HFFc6 (cell line): ENCODE results near the gene PEX11G. TPM values are rescaled to one million over a fixed set of nuclear protein-coding genes. Genes with fewer than 3 reads are reported as not detected.

Experiments
- DNase-seq: peaks from one replicate; pipeline ENCODE4 v3.0.0-alpha.2; 2018
- H3K27ac Mint-ChIP-seq: 2 replicates; pipeline ENCODE4 v1.8.0; 2020; ENCODE audit warnings: mild to moderate bottlenecking, mixed read lengths
- H3K27me3 Mint-ChIP-seq: 2 replicates; pipeline ENCODE4 v1.8.0; 2021; ENCODE audit warnings: mild to moderate bottlenecking, moderate library complexity, mixed read lengths; ENCODE audit not compliant: insufficient read depth
- H3K36me3 Mint-ChIP-seq: 2 replicates; pipeline ENCODE4 v1.8.0; 2021; ENCODE audit warnings: low read depth, mixed read lengths
- H3K4me1 Mint-ChIP-seq: 2 replicates; pipeline ENCODE4 v1.8.0; 2020; ENCODE audit warnings: low read depth, mixed read lengths
- H3K4me3 Mint-ChIP-seq: 2 replicates; pipeline ENCODE4 v1.8.0; 2020; ENCODE audit warnings: mild to moderate bottlenecking, moderate library complexity, mixed read lengths
- H3K9me3 Mint-ChIP-seq: 2 replicates; pipeline ENCODE4 v1.8.0; 2020; ENCODE audit warnings: mild to moderate bottlenecking, mixed read lengths
- CTCF ChIP-seq: fragments of 200-600 bp; sonication (generic); IDR thresholded peaks from 2 replicates; pipeline ENCODE4 v1.5.0; 2021; ENCODE audit warnings: antibody characterized with exemption, mild to moderate bottlenecking
- total RNA-seq, 6 experiments: library from RNA; stranded (reverse); fragmentation: NEBNext Ultra II Directional; extraction: Animal tissue kit (Norgen Biotek cat#: 25700); gene quantifications; 2 replicates in 1 of 6; 3 replicates in 5 of 6; pipeline ENCODE4 v1.2.3, GENCODE V29; 2021

The PEX11G gene
- total RNA-seq, 6 experiments from 2014 or later = 0.51 to 2.8 (median 1.0) TPM

- Mint-ChIP-seq H3K9me3 (no peaks in the 10 kb centered on the region), H3K27ac (no peak overlapping the region), H3K4me1 (peaks cover 15% of the 10 kb centered on the region), H3K4me3 (no peak overlapping the region), H3K36me3 (peaks cover 4% of the 10 kb centered on the region; the same call in 1 of the 2 replicates), H3K27me3 (peaks cover 2% of the 10 kb centered on the region; the same call in 1 of the 2 replicates)
- TF ChIP-seq CTCF = no peak
- DNase-seq = no peak
These were observed 39.3 kb upstream of the PEX11G start for GRCh38 chr19:7528192-7528519.

- H3K27ac Mint-ChIP-seq = no peak overlapping the region
- DNase-seq = no peak
- H3K9me3 Mint-ChIP-seq = no peaks in the 10 kb centered on the region
- no peak for TF ChIP-seq CTCF
- H3K4me1 Mint-ChIP-seq = peaks cover 10% of the 10 kb centered on the region
- peaks cover 4% of the 10 kb centered on the region; the same call in 1 of the 2 replicates for H3K36me3 Mint-ChIP-seq
- peaks cover 2% of the 10 kb centered on the region; the same call in 1 of the 2 replicates for H3K27me3 Mint-ChIP-seq
- H3K4me3 Mint-ChIP-seq = no peak overlapping the region
These were observed 38.8 kb upstream of the PEX11G start for GRCh38 chr19:7527516-7528191.

- H3K36me3 Mint-ChIP-seq = no peaks in the 10 kb centered on the region
- no peak for TF ChIP-seq CTCF
- H3K27ac Mint-ChIP-seq = no peak overlapping the region
- H3K9me3 Mint-ChIP-seq = no peaks in the 10 kb centered on the region
- no peak overlapping the region for H3K4me3 Mint-ChIP-seq
- H3K4me1 Mint-ChIP-seq = peaks cover 13% of the 10 kb centered on the region
- DNase-seq = no peak
- H3K27me3 Mint-ChIP-seq = peaks cover 4% of the 10 kb centered on the region; the same call in 1 of the 2 replicates
These were observed 37.5 kb upstream of the PEX11G start for GRCh38 chr19:7526059-7526929.

DNA sequence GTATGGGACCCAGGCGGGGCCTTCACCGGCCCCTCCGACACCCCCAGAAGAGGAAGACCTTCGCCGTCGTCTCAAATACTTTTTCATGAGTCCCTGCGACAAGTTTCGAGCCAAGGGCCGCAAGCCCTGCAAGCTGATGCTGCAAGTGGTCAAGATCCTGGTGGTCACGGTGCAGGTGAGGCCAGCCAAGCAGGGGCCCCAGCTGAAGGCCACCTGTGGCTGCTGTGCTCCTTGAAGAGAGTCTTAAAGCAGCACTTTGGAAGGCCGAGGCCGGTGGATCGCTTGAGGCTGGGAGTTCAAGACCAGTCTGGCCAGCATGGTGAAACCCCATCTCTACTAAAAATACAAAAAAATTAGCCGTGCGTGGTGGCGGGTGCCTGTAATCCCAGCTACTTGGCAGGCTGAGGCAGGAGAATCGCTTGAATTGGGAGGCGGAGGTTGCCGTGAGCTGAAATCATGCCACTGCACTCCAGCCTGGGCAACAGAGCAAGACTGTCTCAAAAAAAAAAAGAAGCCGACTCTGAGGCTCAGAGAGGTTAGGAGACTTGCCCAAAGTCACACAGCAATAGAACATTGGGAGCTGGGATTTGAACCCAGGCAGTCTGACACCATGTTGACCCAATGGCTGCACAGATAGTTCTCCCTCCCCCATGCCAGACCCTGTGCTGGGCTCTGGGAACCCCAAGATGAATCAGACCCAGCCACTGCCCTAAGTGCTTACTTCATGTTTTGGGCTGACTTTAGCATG is 36.3 kb upstream of the PEX11G start:
- TF ChIP-seq CTCF = no peak
- Mint-ChIP-seq H3K27me3 (peaks cover 4% of the 10 kb centered on the region; the same call in 1 of the 2 replicates), H3K4me3 (no peak overlapping the region), H3K9me3 (no peaks in the 10 kb centered on the region), H3K36me3 (no peaks in the 10 kb centered on the region), H3K4me1 (peaks cover 13% of the 10 kb centered on the region), H3K27ac (no peak overlapping the region)
- DNase-seq = no peak

DNA sequence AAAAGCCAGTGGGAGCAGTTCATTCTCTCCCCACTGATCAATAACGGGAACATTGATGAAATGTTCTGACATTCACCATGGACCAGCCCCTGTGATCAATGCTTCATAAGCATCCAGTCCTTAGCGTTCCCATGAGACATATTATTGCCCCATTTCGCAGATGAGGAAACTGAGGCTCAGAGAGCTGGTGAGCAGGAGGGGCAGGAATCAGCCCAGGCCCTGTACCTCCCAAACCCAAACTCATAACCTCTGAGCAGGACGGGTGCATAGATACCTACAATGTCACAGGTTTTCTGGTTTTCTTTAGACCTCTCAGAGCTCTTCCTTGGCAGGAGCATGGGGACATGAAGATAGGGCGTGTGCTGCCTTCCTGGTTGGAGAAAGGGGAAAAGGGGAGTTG is 35.7 kb upstream of the PEX11G start:
- H3K9me3 Mint-ChIP-seq = no peaks in the 10 kb centered on the region
- DNase-seq = no peak
- peaks cover 4% of the 10 kb centered on the region; the same call in 1 of the 2 replicates for H3K27me3 Mint-ChIP-seq
- H3K27ac Mint-ChIP-seq = no peak overlapping the region
- H3K4me1 Mint-ChIP-seq = peaks cover 13% of the 10 kb centered on the region
- no peak overlapping the region for H3K4me3 Mint-ChIP-seq
- no peak for TF ChIP-seq CTCF
- H3K36me3 Mint-ChIP-seq = no peaks in the 10 kb centered on the region
